ENCODE data around the gene ZNF416.

ZNF416 gene

DNA sequence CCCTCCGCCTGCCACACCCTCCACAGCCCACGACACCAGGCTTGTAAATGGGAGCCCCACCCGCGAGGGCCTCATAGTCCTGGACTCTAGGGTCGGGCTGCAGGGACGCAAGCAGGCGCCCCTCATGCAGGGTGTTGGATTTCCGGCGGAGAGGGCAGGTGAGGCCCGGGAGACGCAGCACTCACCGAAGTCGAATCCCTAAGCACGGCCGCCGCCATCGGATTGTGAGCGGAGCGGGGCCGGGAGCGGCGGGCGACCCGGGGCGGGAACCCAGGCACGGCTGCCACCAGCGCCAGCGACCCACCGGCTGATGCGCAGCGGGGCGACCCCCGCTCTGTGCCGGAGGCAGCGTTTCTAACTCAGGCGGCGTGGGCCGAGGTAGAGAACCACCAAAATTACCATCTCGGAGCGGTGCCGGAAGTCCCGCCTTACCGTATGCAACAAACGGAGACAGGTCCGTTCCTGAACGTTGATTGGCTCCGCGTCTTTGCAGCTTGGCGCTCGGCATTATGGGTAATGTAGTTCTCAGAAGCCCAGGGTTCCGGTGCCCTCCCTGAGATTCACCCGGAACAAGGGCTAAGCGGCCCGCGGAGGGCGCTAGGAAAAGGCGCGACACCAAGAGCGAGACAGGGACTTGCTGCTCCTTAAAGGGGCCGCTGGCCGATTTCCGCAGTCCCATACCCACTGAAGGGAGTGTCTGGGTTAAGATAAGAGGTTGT lies at the start of gene ZNF416:
Gene ZNF416 (minus strand): TSS at position 425 of the 719 bp plus-strand sequence. CDS start 207 bp downstream, at position 218.
- in situ Hi-C loops (cut with HindIII; ENCODE audit: low sequenced_read_pairs), result loop anchor here (10.0 kb wide), 1 partner anchor 346 kb away; no protein-coding TSS in a partner anchor

DNA sequence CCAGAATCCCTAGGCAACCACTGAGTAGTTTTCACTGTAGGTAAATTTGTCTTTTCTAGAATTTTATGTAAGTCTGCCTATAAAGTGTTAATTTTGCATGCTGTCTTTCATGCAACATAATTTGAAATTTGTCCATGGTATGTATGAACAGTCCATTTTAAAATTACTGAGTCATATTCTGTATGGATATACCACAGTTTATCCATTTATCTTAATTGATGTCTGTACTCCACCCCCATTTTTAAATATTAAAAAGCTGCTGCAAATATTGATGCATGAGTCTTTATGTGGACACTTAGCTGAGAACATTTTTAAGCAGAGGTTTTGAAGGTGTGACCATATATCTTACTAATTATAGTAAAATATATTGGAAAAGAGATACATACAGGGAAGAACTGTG lies 44.4 kb upstream of the ZNF416 start:
- in situ Hi-C loops (cut with HindIII; ENCODE audit: low sequenced_read_pairs), result no loop called here

DNA sequence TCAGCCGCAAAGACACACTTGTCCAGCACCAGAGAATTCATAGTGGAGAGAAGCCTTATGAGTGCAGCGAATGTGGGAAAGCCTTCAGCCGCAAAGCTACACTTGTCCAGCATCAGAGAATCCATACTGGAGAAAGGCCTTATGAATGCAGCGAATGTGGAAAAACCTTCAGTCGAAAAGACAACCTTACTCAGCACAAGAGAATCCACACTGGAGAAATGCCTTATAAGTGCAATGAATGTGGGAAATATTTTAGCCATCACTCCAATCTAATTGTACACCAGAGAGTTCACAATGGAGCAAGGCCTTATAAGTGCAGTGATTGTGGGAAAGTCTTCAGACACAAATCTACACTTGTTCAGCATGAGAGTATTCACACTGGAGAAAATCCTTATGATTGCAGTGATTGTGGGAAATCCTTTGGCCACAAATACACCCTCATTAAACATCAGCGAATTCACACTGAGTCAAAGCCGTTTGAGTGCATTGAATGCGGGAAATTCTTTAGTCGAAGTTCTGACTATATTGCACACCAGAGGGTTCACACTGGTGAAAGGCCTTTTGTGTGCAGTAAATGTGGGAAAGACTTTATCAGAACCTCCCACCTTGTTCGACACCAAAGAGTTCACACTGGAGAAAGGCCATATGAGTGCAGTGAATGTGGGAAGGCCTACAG lies 42.1 kb upstream of the ZNF416 start:
- in situ Hi-C loops (cut with HindIII; ENCODE audit: low sequenced_read_pairs), result no loop called here

DNA sequence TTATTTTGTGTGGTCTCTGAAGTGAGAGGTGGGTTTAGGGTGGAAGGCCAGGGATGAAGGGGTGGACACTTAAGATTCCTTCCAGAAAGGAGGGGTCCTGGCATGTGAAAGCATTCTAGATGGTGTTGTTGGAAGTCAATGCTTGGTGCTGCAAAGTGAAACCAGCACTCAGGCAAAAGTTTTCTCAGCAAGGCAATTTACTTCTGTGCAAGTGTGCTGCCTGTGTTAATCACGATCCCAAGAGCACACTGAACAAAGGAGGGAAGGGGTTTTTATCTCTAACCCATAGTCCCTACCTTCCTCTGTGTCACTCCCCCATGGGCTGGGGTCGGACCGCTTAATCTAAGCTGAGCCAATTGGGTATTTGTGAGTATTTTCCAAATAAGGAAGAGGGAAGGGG lies 36.6 kb upstream of the ZNF416 start:
- in situ Hi-C loops (cut with HindIII; ENCODE audit: low sequenced_read_pairs), result no loop called here

DNA sequence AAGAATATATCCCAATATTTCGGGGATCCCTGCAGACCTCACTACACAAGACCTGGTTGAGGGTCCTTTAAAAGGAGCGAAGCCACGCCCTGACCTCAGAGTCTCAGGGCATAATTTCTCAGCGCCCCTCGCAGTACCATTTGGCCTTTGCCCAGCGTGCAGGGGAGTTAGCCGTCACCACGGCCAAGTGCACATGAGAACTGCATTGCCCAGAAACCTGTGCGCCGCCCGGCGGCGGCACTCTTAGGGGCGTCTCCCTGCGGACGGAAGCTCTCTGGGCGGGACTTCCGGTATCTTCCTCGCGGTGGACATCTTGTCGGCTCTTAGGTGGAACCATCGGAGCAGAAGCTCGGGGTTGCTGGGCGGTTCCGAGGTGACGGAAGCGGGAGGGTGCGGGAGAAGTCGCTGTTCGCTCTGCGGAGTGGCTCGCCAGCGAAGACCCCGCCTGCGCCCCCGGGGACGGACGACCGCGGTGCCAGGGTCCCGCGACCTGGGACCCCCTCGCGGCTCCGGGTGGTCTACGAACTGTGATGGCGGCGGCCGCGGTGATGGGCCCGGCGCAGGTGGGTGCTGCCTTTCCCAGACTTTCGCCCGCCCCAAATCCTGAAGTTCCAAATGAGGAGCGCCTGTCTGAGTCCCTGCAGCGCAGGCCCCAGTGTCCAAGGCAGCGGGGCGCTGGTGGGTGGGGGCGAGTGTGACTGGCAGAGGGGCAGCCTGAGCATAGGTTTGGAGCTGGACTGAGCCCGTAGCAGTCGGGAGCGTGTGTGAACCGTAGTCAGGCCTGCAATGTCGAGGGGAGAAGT lies 35.4 kb upstream of the ZNF416 start, which contains the start of gene ZNF134:
Gene ZNF134 (plus strand): TSS at position 302 of the 803 bp plus-strand sequence. CDS start 5,227 bp downstream, outside the sequence.
- in situ Hi-C loops (cut with HindIII; ENCODE audit: low sequenced_read_pairs), result no loop called here

DNA sequence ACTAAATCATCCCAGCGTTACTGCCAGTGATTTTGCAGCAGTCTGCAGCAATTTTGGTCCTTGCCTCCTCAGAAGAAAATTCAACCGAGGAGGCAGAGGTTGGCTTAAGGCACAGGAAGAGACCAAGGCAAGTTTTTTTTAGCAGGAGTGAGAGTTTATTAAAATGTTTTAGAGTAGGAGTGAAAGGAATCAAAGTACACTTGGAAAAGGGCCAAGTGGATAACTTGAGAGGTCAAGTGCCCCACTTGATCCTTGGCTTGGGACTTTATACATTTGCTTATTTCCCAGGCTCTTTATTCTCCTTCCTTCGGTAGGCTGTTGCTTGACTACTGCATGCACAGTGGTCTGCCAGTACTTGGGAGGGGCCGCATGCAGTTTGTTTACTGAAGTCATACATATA lies 32.4 kb upstream of the ZNF416 start:
- in situ Hi-C loops (cut with HindIII; ENCODE audit: low sequenced_read_pairs), result no loop called here

DNA sequence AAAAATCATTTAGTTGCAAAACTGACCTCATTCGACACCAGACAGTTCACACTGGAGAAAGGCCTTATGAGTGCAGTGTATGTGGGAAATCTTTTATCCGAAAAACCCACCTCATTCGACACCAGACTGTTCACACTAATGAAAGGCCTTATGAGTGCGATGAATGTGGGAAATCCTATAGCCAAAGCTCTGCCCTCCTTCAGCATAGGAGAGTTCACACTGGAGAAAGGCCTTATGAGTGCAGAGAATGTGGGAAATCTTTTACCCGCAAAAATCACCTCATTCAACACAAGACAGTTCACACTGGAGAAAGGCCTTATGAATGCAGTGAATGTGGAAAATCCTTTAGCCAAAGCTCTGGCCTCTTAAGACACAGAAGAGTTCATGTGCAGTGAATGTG lies 28.2 kb upstream of the ZNF416 start:
- in situ Hi-C loops (cut with HindIII; ENCODE audit: low sequenced_read_pairs), result no loop called here

DNA sequence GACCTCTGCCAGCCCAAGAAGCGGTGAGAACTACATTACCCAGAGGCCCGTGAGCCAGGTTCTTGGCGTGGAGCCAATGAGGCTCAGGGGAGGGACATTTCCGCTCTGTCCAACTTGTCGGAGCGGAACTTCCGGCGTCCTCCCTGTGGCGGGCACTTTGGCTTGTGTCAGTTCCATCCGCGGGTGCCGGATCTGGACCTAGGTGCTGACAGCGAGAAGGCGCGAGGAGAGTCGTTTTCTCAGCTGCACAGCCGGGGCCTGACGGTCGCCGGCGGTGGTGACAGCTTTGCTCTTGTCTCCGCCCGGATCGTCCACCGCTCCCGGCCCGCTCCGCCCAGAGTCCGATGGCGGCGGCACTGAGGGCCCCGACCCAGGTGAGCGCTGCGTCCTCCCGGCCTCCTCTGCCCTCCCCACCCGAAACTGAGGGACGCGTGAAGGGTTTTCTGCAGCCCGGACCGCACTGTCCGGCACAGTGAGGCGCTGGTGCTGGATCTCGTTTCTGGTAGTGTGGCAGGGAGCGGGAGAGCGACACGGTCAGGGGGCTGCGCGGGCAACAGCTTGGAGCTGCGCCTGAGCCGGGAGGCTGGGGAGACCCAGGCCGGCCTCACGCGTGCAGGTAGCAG lies 21.2 kb upstream of the ZNF416 start, which contains the start of gene ZNF530:
Gene ZNF530 (plus strand): TSS at position 125 of the 623 bp plus-strand sequence. CDS start 4,461 bp downstream, outside the sequence.
- in situ Hi-C loops (cut with HindIII; ENCODE audit: low sequenced_read_pairs), result no loop called here

DNA sequence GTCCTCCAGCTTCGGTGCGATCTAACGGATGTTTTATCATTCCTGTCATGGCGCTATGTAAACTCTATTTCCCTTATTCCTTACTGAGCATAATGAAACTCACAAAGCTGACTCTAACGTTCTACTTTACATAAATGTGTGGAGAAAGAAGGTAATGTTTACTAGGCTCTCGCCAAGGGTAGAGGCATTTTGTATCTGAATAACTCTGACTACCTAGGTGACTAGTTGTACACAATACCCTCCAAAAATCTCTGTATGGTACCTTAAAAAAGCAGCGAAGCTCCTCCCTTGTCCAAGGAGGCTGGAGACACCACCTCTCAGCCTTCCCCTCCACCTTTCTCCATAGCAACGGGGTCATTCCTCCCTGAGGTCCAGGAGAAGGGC lies 20.7 kb upstream of the ZNF416 start:
- in situ Hi-C loops (cut with HindIII; ENCODE audit: low sequenced_read_pairs), result no loop called here

DNA sequence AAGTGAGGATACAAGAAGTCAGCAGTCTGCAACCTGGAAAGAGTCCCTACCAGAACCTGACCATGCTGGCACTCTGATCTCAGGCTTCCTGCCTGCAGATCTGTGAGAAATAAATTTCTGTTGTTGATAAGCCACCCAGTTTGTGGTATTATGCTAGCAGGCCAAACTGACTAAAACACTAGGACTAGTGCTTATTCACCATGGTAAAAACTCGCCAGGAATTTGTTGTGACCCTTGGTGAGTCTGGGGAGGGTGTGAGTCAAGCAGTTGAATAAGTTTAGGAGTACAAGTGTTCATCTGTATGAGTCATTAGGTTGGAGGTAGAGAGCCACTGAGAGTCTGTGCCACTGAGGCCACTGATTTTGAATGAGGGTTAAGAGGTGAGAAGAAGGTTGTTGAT lies 8.8 kb upstream of the ZNF416 start:
- in situ Hi-C loops (cut with HindIII; ENCODE audit: low sequenced_read_pairs), result no loop called here

DNA sequence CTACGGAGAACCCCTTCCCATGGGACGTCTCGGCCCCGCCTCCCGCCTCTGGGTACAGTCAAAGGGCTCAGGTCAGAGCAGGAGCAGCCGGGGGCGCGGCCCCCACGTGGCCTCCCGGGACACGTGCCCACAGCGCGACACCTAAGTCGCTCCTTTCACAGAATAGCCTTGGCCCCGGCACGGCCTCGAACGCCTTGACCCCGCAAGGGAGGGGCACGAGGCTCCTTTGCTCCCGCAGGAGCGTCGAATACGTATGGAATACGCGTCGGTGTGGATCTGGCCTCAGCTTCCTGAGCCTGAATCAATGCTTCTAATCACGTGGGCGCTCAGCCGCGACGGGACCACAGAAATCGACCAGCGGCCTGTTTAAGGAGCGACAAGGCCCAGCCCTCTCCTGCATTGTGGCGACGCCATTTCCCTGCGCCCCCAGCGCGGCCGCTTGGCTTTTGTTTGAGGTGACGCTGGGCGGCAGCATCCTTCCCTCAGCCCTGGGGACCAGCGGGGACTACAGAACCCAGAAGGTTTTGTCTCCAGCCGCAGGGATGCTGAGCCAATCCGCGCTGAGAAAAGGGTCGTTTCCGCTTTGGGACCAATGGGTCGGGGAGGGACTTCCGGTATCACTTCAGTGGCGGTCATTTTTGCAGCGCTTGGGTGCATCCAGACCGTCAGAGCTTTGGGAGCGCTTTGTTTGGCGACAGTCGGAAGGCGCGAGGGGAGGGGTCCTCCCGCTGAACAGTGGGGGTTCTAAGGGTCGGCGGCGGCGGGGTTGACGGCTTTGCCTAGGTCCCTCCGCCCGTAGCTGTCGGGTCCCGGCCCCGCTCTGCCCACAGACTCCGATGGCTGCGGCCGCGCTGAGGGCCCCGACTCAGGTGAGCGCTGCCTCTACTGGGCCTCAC lies 5.1 kb upstream of the ZNF416 start, which contains the start of gene ZIK1:
Gene ZIK1 (plus strand): TSS at position 625 of the 896 bp plus-strand sequence. CDS start 212 bp downstream, at position 837.
- in situ Hi-C loops (cut with HindIII; ENCODE audit: low sequenced_read_pairs), result no loop called here

DNA sequence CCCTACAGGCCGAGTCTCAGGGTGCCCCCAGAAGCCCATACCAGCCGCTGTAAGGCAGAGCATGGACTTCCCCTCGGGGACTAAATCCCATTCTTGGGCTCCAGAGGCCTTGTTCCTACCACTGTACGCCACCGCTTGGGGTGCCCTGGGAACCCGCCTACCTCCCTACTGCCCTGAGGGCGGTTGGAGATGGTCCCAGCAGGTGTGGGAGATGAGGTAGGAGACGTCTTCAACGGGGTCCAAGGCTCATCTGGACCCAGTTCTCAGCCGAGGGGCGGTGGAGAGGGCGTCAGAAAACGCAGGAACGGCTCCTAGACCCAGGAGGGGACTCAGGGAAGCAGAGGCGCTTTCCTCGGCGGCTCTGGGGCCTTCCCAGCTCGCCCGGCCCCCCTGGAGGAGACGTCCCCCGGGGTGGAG lies 4.4 kb upstream of the ZNF416 start:
- in situ Hi-C loops (cut with HindIII; ENCODE audit: low sequenced_read_pairs), result no loop called here

DNA sequence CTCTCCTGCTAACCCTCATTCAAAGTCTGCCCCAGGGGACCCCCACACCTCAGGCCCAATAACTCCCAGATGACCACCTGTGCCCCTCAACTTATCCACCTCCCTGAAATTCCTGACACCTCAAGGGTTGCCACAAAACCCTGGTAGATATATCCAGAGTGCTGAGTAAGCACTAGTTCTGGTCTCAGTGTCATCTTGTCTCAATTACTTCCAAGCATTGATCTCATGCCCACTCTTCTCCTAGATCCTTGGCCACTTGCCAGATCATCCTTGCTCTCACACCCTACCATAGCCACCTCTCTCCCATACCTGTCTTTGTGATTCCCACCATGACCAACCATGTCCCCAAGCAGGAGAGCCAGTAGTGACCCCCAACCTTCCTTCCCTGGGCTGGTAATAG lies 2.0 kb downstream of the ZNF416 start:
- in situ Hi-C loops (cut with HindIII; ENCODE audit: low sequenced_read_pairs), result loop anchor here (10.0 kb wide), 1 partner anchor 348 kb away; no protein-coding TSS in a partner anchor

DNA sequence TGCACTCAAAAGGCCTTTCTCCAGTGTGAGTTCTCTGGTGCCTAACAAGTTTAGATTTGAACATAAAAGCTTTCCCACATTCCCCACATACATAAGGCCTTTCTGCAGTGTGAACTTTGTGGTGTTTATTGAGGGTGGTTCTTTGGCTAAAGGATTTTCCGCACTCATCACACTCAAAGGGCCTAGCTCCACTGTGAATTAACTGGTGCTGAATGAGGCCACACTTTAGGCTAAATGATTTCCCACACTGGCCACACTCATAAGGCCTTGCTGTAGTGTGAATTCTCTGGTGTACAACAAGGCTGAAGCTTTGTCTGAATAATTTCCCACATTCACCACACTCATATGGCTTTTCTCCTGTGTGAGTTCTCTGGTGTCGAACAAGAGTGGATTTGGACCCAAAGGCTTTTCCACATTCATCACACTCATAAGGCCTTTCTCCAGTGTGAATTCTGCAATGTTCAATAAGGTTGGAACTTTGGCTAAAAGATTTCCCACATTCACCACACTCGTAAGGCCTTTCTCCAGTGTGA lies 6.2 kb downstream of the ZNF416 start:
- in situ Hi-C loops (cut with HindIII; ENCODE audit: low sequenced_read_pairs), result loop anchor here (5.0 to 10.0 kb wide), 2 partner anchors 40 to 352 kb away; no protein-coding TSS in a partner anchor

DNA sequence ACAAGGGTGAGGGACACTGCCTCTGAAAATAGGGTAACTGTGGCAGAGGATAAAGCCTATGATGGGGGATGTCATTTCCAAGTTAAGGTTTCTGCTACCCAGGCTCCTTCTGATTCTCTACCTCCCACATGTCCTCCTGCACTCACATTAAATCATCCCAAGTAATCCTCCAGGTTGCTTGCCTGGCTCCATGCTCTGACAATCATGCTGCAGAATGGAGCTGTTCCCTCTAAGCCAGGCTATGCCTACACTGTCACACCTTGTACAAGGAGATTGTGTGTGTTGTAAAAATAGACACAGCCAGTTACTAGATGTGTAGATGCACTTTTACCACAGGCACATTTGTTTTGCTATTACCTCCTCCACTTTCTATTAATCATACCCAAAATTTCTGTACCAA lies 8.0 kb downstream of the ZNF416 start:
- in situ Hi-C loops (cut with HindIII; ENCODE audit: low sequenced_read_pairs), result loop anchor here (5.0 to 10.0 kb wide), 2 partner anchors 38 to 354 kb away; no protein-coding TSS in a partner anchor

DNA sequence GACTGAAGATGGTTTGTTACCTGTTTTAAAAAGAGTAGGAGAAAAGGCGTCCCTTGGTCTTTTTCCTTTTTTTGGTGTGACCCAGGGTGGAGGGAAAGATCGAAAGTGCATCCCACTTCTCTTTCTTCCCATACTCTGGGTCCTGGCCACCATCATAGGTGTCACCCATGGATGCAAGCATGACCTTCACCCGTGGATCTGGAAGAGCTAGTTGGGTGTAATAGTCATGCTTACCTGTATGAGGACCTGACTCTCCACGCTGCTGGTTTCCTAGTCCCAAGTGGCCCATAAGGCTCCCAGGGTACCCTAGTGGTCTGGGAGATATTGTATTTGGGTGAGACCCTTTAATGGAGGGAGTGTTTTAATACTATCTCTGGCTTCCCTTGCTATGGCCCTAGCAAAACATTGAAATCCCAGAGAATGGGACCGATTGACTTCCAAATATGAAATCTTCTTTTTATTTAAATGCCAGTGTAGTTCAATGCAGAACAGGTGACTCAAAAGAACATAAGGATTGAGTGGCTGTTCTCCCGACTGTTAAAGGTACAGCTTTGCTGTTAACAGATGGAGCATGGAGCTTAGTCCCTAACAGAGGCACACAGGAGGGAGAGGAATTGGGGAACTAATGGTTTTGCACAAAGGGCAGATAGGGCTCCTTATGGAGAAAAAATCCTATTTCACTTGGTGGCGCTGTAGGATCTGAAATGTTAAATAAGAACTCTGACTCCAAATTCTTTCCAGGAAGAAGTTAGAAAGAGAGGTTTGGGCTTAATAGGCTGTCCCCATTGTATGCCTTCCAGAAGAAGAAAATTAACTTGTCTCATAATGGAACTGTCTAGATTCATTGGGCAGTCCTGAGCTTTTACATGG lies 12.1 kb downstream of the ZNF416 start:
- in situ Hi-C loops (cut with HindIII; ENCODE audit: low sequenced_read_pairs), result no loop called here

DNA sequence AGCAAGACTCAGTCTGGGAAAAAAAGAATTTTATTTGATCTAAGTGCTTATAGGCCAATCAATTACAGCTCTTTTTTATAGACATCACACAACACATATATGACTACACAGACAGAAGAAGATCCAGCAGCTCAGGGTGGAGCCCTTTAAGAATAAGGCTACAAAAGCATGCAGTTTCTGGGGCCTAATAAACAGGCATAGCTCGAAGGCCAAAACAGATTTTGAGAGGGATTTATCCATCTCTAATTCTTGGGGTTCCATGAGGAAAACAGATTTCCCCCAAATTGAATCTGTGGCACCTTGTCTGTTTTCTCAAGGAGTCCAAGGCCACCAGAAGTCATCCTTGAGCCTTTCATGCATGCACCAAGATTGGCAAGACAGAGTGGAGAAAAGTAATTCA lies 15.2 kb downstream of the ZNF416 start:
- in situ Hi-C loops (cut with HindIII; ENCODE audit: low sequenced_read_pairs), result no loop called here

DNA sequence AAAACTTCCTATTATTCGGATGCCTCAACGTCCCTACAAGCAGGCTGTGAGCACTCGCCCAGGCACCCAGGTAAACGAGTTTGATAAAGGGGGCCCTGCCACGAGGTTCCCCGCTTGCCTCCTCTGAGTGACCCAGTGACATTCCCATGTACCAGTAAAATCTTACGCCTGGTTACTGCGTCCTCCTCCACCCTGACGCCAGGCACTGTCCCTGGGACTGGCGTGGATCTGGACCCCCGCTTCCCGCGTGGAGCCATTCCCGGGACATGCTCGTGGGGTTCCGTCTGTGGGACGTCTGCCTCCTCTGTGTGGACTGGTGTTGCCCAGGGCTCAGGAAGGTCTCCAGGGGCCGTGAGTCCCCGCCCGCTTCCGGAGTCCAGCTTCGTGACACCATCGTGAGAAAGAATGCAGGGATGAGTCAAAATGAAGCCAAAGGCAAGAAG lies 18.6 kb downstream of the ZNF416 start:
- in situ Hi-C loops (cut with HindIII; ENCODE audit: low sequenced_read_pairs), result no loop called here

Data from endothelial cell of hepatic sinusoid (primary cell).